ENCODE measurements around the gene CAPN14.

Gene CAPN14

DNA sequence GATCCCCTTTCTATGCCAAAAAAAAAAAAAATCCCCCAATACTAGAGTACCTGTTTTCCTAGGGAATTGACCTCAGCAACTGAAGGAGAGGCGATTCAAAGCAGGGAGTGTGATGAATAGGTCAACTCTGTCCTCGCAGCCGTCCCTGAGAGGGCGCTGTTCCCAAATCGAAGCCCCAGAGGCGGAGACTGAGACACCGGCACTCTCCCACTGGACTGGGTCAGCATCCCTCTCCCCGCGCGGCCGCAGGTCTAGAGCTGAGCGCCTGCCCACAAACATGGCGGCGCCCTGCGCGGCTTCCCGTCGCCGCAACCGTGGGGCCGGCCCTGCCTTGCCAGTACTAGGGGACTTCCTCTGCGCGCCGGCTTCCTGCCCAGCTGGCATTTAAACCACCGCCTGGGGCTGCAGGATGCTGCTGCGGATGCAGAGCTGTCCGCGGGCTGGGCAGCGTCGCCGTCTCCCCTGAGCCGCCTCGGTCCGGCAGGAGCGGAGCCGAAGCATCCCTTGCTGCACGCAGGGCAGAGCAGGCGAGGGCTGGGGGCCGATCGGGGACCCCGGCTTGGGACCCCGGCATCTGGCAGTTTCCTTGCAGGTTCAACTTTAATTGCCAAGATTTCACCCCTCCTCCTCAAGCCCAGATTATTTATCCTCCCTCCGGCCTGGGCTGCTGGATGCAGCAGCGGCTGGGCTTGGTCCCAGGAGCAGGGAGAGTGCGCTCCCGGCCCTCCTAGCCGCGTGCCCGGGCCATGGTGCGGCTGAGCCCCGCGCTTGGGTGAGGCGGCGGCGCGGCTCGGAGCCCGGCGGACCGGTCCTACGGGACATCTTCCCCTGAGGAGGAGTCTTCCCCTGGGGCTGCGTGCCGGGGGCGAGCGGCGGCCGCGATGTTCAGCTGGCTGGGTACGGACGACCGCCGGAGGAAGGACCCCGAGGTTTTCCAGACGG is 16.7 kb upstream of the CAPN14 start, which contains the start of gene EHD3:
Gene EHD3, plus strand, starts transcription at position 412 of the 942 bp plus-strand sequence. Its CDS starts 470 bp downstream, at position 882.
- no peaks in the 10 kb centered on the region for H3K9me3 ChIP-seq (ENCODE audit: control insufficient read depth in 2 of 2, low read length in 2 of 2)
- no peaks in the 10 kb centered on the region for H3K36me3 ChIP-seq (ENCODE audit: control insufficient read depth in 2 of 2, insufficient read depth in 2 of 2, low read length in 2 of 2)
- peak within 1 kb of the TSS; percentile 58 to 61 for H3K9ac ChIP-seq (ENCODE audit: low read length in 2 of 2)
- H3K27me3 ChIP-seq (ENCODE audit: control insufficient read depth in 1 of 2, insufficient read depth in 2 of 2, low read length in 2 of 2), result no peaks in the 10 kb centered on the region
- H3K4me1 ChIP-seq (ENCODE audit: control insufficient read depth, insufficient read depth, low read length), result peaks cover 11% of the 10 kb centered on the region
- no peak within 1 kb of the TSS for H3K27ac ChIP-seq (ENCODE audit: low read length)
- H3K4me3 ChIP-seq (ENCODE audit: low read length in 2 of 2), result peak within 1 kb of the TSS; percentile 85 to 86

DNA sequence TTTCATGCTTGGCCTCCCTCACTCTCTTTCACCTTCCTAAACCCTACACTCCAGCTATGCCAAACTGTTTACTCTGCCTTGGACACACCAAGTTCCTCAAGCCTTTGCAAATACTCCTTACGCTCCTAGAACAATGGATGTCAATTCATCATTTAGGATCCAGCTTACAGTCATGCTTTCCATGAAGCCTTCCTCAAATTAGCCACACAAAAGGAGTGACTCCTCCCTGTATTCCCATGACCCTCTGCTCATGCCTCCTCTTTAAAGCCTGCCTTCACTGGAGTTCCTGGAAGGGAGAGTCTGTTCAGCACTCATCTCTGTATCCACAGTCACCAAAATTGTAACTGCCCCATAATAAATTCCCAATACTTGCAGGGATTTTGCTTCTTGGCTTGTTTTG is 15.9 kb upstream of the CAPN14 start:
- Histone ChIP-seq H3K9ac (ENCODE audit: low read length in 2 of 2) (peak overlapping the region in 1 of 2 donors; percentile 61), H3K4me1 (ENCODE audit: control insufficient read depth, insufficient read depth, low read length) (peaks cover 11% of the 10 kb centered on the region), H3K4me3 (ENCODE audit: low read length in 2 of 2) (peak overlapping the region; percentile 85 to 86), H3K27ac (ENCODE audit: low read length) (no peak overlapping the region), H3K36me3 (ENCODE audit: control insufficient read depth in 2 of 2, insufficient read depth in 2 of 2, low read length in 2 of 2) (no peaks in the 10 kb centered on the region), H3K9me3 (ENCODE audit: control insufficient read depth in 2 of 2, low read length in 2 of 2) (no peaks in the 10 kb centered on the region), H3K27me3 (ENCODE audit: control insufficient read depth in 1 of 2, insufficient read depth in 2 of 2, low read length in 2 of 2) (no peaks in the 10 kb centered on the region)

DNA sequence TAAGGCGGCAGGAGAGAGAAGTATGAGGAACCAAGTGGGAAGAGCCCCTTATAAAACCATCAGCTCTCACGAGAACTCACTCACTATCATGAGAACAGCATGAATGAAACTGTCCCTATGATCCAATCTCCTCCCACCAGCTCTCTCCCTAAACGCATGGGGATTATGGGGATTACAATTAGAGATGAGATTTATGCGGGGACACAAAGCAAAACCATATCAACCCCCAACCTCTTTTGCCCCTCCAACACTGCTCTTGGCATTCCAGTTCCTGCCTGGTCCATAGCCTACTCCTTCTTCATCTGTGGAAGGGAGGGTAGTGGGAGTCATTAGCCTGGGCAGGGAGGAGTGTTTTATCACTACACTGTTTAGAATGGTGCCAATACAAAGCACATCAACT is 15.3 kb upstream of the CAPN14 start:
- peaks cover 0 to 5% of the 10 kb centered on the region in 2 donors for H3K27me3 ChIP-seq (ENCODE audit: control insufficient read depth in 1 of 2, insufficient read depth in 2 of 2, low read length in 2 of 2)
- H3K36me3 ChIP-seq (ENCODE audit: control insufficient read depth in 2 of 2, insufficient read depth in 2 of 2, low read length in 2 of 2), result no peaks in the 10 kb centered on the region
- no peaks in the 10 kb centered on the region for H3K9me3 ChIP-seq (ENCODE audit: control insufficient read depth in 2 of 2, low read length in 2 of 2)
- no peak overlapping the region for H3K27ac ChIP-seq (ENCODE audit: low read length)
- H3K4me3 ChIP-seq (ENCODE audit: low read length in 2 of 2), result no peak overlapping the region
- H3K4me1 ChIP-seq (ENCODE audit: control insufficient read depth, insufficient read depth, low read length), result peaks cover 11% of the 10 kb centered on the region
- H3K9ac ChIP-seq (ENCODE audit: low read length in 2 of 2), result no peak overlapping the region

DNA sequence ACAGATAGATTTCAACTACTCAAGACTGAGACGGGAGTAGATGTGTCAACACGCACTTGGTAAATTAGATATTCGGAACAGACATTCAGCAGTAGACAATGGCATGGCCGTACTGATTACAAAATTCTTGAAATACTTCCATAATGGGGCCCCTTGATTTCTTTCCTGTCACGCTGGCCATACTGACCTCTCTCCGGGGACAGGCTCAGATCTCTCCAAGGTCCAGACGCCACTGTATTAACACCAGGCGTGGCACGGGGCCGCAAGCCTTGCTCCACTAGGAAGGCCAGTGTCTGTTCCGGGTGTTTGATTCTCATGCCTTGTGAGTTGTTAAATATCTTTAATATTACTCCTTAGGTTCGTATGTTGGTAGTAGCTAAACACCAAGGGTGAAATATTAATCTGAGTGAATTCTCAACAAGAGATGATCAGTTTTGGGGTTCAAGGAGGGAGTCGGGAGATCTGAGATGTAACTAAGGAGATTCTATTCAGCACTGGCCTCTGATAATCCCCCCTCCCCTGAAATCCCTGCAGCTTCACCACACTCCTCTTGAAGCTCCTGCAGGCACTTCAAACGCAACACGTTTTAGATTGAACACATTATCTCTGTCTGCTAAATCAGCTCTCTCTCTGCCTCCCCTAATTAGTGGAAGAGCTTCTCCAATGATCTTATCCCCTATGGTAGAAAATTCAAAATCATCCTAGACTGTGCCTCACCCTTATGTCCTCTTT is 14.4 kb upstream of the CAPN14 start:
- Histone ChIP-seq H3K9ac (ENCODE audit: low read length in 2 of 2) (no peak overlapping the region), H3K4me3 (ENCODE audit: low read length in 2 of 2) (no peak overlapping the region), H3K36me3 (ENCODE audit: control insufficient read depth in 2 of 2, insufficient read depth in 2 of 2, low read length in 2 of 2) (no peaks in the 10 kb centered on the region), H3K27ac (ENCODE audit: low read length) (no peak overlapping the region), H3K9me3 (ENCODE audit: control insufficient read depth in 2 of 2, low read length in 2 of 2) (no peaks in the 10 kb centered on the region), H3K4me1 (ENCODE audit: control insufficient read depth, insufficient read depth, low read length) (peaks cover 11% of the 10 kb centered on the region), H3K27me3 (ENCODE audit: control insufficient read depth in 1 of 2, insufficient read depth in 2 of 2, low read length in 2 of 2) (peaks cover 0 to 8% of the 10 kb centered on the region in 2 donors)

DNA sequence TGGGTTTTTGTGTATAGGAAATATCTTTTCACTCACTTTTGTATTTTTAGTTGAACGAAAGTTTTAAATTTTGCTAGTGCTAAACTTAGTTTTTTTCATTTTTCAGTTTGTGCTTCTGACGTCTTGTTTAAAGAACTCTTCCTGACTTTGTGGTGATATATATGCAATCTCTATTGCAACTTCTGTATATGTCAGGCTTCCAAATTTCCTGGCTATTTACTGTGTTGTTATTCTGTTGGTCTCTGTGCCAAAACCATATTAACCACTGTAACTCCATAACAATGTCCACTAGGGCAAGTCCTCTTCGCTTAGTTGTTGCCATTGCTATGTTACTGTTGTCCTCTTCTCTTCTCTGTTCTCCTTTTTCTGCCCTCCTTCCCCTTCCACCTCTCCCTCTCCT is 13.4 kb upstream of the CAPN14 start:
- H3K27ac ChIP-seq (ENCODE audit: low read length), result no peak overlapping the region

DNA sequence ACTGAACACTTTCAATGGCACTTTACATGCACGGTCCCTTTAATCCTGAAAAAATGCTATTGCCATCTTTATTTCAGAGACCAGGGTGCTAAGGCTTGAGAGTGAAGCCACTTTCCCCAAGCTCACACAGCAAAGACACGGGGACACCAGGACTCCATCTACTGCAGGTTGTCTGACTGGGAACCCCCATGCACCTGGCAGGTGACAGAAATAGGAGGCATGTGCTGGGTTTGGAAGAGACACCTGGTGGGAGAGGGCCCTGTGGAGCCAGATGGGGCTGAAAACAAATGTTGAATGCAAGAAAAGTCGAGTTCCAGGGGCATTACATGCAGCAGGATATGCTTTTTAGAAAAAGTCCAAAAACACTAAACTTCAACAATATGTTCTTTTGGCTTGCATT is 11.4 kb upstream of the CAPN14 start:
- Histone ChIP-seq H3K9me3 (ENCODE audit: control insufficient read depth in 2 of 2, low read length in 2 of 2) (no peaks in the 10 kb centered on the region), H3K27ac (ENCODE audit: low read length) (no peak overlapping the region), H3K4me1 (ENCODE audit: control insufficient read depth, insufficient read depth, low read length) (no peaks in the 10 kb centered on the region), H3K4me3 (ENCODE audit: low read length in 2 of 2) (no peak overlapping the region), H3K36me3 (ENCODE audit: control insufficient read depth in 2 of 2, insufficient read depth in 2 of 2, low read length in 2 of 2) (no peaks in the 10 kb centered on the region), H3K27me3 (ENCODE audit: control insufficient read depth in 1 of 2, insufficient read depth in 2 of 2, low read length in 2 of 2) (peaks cover 0 to 8% of the 10 kb centered on the region in 2 donors), H3K9ac (ENCODE audit: low read length in 2 of 2) (no peak overlapping the region)

More for the DNA sequence above, 13.4 kb upstream of the CAPN14 start:
- Histone ChIP-seq H3K4me3 (ENCODE audit: low read length in 2 of 2) (no peak overlapping the region), H3K4me1 (ENCODE audit: control insufficient read depth, insufficient read depth, low read length) (peaks cover 11% of the 10 kb centered on the region), H3K9me3 (ENCODE audit: control insufficient read depth in 2 of 2, low read length in 2 of 2) (no peaks in the 10 kb centered on the region), H3K36me3 (ENCODE audit: control insufficient read depth in 2 of 2, insufficient read depth in 2 of 2, low read length in 2 of 2) (no peaks in the 10 kb centered on the region), H3K27me3 (ENCODE audit: control insufficient read depth in 1 of 2, insufficient read depth in 2 of 2, low read length in 2 of 2) (peaks cover 0 to 8% of the 10 kb centered on the region in 2 donors), H3K9ac (ENCODE audit: low read length in 2 of 2) (no peak overlapping the region)

DNA sequence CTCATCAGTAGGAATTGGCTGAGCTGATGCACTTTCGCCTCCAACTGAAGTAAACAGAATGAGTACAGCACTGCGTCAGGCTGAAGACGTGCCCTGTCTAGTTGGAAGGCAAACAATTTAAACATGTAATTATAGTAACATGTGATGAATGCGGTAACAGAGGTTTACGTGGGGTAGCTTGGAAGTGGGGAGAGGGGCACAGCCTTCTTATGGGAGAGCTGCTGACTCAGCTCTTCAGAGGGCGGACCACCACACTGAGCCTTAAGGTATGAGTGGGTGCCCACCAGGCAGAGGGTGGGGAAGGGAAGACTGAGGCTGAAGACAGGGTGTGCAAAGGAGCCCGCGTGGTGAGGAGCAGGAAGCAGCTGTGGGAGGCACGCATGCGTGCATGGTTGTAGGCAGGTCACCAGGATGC is 10.4 kb upstream of the CAPN14 start:
- Histone ChIP-seq H3K9me3 (ENCODE audit: control insufficient read depth in 2 of 2, low read length in 2 of 2) (no peaks in the 10 kb centered on the region), H3K9ac (ENCODE audit: low read length in 2 of 2) (no peak overlapping the region), H3K27ac (ENCODE audit: low read length) (no peak overlapping the region), H3K4me1 (ENCODE audit: control insufficient read depth, insufficient read depth, low read length) (no peaks in the 10 kb centered on the region), H3K4me3 (ENCODE audit: low read length in 2 of 2) (no peak overlapping the region), H3K27me3 (ENCODE audit: control insufficient read depth in 1 of 2, insufficient read depth in 2 of 2, low read length in 2 of 2) (peaks cover 0 to 8% of the 10 kb centered on the region in 2 donors), H3K36me3 (ENCODE audit: control insufficient read depth in 2 of 2, insufficient read depth in 2 of 2, low read length in 2 of 2) (no peaks in the 10 kb centered on the region)

DNA sequence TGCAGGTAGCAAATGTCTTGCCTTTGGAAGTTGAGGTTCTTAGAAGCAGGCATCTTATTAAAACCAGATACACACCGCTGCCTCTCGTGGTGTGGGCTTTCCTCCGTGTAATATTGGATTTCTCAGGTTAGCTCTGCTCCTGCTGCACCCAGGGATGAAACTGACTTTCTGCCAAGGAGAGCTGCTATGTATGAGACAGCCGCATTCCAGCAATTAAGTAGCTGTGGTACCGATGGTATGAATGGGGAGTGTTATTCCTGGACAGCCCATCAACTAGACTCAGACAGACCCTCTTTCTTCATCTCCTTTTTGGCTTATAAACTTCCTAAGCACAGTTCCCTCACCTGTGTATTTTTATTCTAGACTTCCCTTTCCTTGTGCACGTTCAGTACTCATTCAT is 9.8 kb upstream of the CAPN14 start:
- peaks cover 0 to 8% of the 10 kb centered on the region in 2 donors for H3K27me3 ChIP-seq (ENCODE audit: control insufficient read depth in 1 of 2, insufficient read depth in 2 of 2, low read length in 2 of 2)
- H3K36me3 ChIP-seq (ENCODE audit: control insufficient read depth in 2 of 2, insufficient read depth in 2 of 2, low read length in 2 of 2), result no peaks in the 10 kb centered on the region
- no peak overlapping the region for H3K4me3 ChIP-seq (ENCODE audit: low read length in 2 of 2)
- no peak overlapping the region for H3K27ac ChIP-seq (ENCODE audit: low read length)
- no peaks in the 10 kb centered on the region for H3K9me3 ChIP-seq (ENCODE audit: control insufficient read depth in 2 of 2, low read length in 2 of 2)
- H3K9ac ChIP-seq (ENCODE audit: low read length in 2 of 2), result no peak overlapping the region
- no peaks in the 10 kb centered on the region for H3K4me1 ChIP-seq (ENCODE audit: control insufficient read depth, insufficient read depth, low read length)

DNA sequence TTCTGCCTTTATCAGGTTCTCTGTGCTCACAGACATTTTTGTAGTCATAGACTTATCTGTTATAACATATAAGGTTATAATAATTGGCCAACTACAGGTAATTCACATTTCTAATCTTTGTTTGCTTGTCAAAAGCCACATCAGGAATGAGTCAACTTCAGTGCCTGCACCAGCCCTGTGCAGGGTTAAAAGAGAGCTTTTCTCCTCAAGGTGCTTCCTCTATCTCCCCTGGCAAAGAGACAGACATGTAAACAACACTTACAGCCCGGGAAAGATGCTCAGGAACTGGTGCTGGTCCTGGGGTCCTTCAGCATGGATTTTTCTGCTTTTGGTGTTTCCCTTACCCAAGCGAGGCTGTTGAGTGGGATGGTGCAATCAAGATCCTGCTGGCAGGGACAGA is 9.0 kb upstream of the CAPN14 start:
- H3K27me3 ChIP-seq (ENCODE audit: control insufficient read depth in 1 of 2, insufficient read depth in 2 of 2, low read length in 2 of 2), result peaks cover 0 to 8% of the 10 kb centered on the region in 2 donors
- H3K4me1 ChIP-seq (ENCODE audit: control insufficient read depth, insufficient read depth, low read length), result no peaks in the 10 kb centered on the region
- H3K36me3 ChIP-seq (ENCODE audit: control insufficient read depth in 2 of 2, insufficient read depth in 2 of 2, low read length in 2 of 2), result no peaks in the 10 kb centered on the region
- no peak overlapping the region for H3K9ac ChIP-seq (ENCODE audit: low read length in 2 of 2)
- no peaks in the 10 kb centered on the region for H3K9me3 ChIP-seq (ENCODE audit: control insufficient read depth in 2 of 2, low read length in 2 of 2)
- no peak overlapping the region for H3K27ac ChIP-seq (ENCODE audit: low read length)
- H3K4me3 ChIP-seq (ENCODE audit: low read length in 2 of 2), result no peak overlapping the region

DNA sequence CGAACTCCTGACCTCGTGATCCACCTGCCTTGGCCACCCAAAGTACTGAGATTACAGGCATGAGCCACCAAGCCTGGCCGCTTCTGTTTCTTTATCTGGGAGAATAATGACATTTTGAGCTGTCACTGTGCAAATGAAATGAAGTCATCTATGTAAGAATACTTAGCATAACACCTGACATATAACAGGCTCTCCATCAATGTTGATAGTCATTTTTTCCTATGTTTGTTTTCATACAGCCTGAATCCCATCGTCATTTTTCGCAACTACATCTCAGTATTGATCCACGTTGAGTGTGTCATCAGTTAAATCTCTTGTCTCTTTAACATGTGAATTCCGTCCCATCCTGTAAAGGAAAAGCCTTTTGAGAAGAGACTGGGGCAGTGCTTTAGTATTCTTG is 6.4 kb upstream of the CAPN14 start:
- H3K27me3 ChIP-seq (ENCODE audit: control insufficient read depth in 1 of 2, insufficient read depth in 2 of 2, low read length in 2 of 2), result peaks cover 0 to 11% of the 10 kb centered on the region in 2 donors
- no peak overlapping the region for H3K27ac ChIP-seq (ENCODE audit: low read length)
- H3K9me3 ChIP-seq (ENCODE audit: control insufficient read depth in 2 of 2, low read length in 2 of 2), result no peaks in the 10 kb centered on the region
- no peak overlapping the region for H3K4me3 ChIP-seq (ENCODE audit: low read length in 2 of 2)
- no peaks in the 10 kb centered on the region for H3K36me3 ChIP-seq (ENCODE audit: control insufficient read depth in 2 of 2, insufficient read depth in 2 of 2, low read length in 2 of 2)
- no peak overlapping the region for H3K9ac ChIP-seq (ENCODE audit: low read length in 2 of 2)
- H3K4me1 ChIP-seq (ENCODE audit: control insufficient read depth, insufficient read depth, low read length), result no peaks in the 10 kb centered on the region

Measured in stomach smooth muscle (tissue), 2 donors.